HepG2 (cell line): Measurements from ENCODE around the gene SEMA3B. TPM values are rescaled to one million over a fixed set of nuclear protein-coding genes. Genes with fewer than 3 reads are reported as not detected.

Experiments
- ARID3A ChIP-seq: IDR thresholded peaks from 2 replicates; pipeline ENCODE4 v1.6.1; 2012; ENCODE audit warnings: low read depth, low read length, improper control_type of control experiment
- BRCA1 ChIP-seq: sonication (generic); formaldehyde crosslinking; IDR thresholded peaks from 2 replicates; pipeline ENCODE4 v1.4.0; 2020; ENCODE audit warnings: missing genetic modification reagents
- CREBL2 ChIP-seq: sonication (generic); formaldehyde crosslinking; IDR thresholded peaks from 2 replicates; pipeline ENCODE4 v1.8.1; 2023; ENCODE audit warnings: missing genetic modification reagents, mild to moderate bottlenecking, borderline replicate concordance
- HOXA3 ChIP-seq: sonication (generic); formaldehyde crosslinking; IDR thresholded peaks from 2 replicates; pipeline ENCODE4 v1.5.0; 2020; ENCODE audit warnings: missing genetic modification reagents
- RELA ChIP-seq: sonication (generic); formaldehyde crosslinking; IDR thresholded peaks from 2 replicates; pipeline ENCODE4 v1.4.0; 2020; ENCODE audit warnings: missing genetic modification reagents
- SALL1 ChIP-seq: sonication (generic); formaldehyde crosslinking; IDR thresholded peaks from 2 replicates; pipeline ENCODE4 v1.8.0; 2022; ENCODE audit warnings: mild to moderate bottlenecking, missing genetic modification reagents
- SMC3 ChIP-seq: IDR thresholded peaks from 2 replicates; pipeline ENCODE4 v1.6.1; 2011; ENCODE audit warnings: low read length, improper control_type of control experiment
- SP140L ChIP-seq: sonication (generic); formaldehyde crosslinking; IDR thresholded peaks from 2 replicates; pipeline ENCODE4 v1.4.0; 2020; ENCODE audit warnings: missing genetic modification reagents, borderline replicate concordance
- ZC3H4 ChIP-seq: sonication (generic); formaldehyde crosslinking; IDR thresholded peaks from 2 replicates; pipeline ENCODE4 v1.4.0; 2020; ENCODE audit warnings: missing genetic modification reagents, borderline replicate concordance
- ZFP82 ChIP-seq: sonication (generic); formaldehyde crosslinking; IDR thresholded peaks from 2 replicates; pipeline ENCODE4 v1.5.1; 2020; ENCODE audit warnings: mild to moderate bottlenecking, missing genetic modification reagents, borderline replicate concordance
- ZNF263 ChIP-seq: sonication (generic); formaldehyde crosslinking; IDR thresholded peaks from 2 replicates; pipeline ENCODE4 v1.4.0; 2020; ENCODE audit warnings: missing genetic modification reagents
- ZNF280B ChIP-seq: sonication (generic); formaldehyde crosslinking; IDR thresholded peaks from 2 replicates; pipeline ENCODE4 v1.5.0; 2020; ENCODE audit warnings: missing genetic modification reagents, mild to moderate bottlenecking, borderline replicate concordance
- ZNF326 ChIP-seq: sonication (generic); formaldehyde crosslinking; IDR thresholded peaks from 2 replicates; pipeline ENCODE4 v1.4.0; 2020; ENCODE audit warnings: missing genetic modification reagents, borderline replicate concordance
- ZNF503 ChIP-seq: sonication (generic); formaldehyde crosslinking; IDR thresholded peaks from 2 replicates; pipeline ENCODE4 v1.4.0; 2020; ENCODE audit warnings: missing genetic modification reagents
- ZNF513 ChIP-seq: sonication (generic); formaldehyde crosslinking; conservative IDR thresholded peaks from 2 replicates; pipeline ENCODE4 v1.5.0; 2020; ENCODE audit warnings: missing genetic modification reagents
- ZNF576 ChIP-seq: sonication (generic); formaldehyde crosslinking; IDR thresholded peaks from 2 replicates; pipeline ENCODE4 v1.4.0; 2020; ENCODE audit warnings: mild to moderate bottlenecking, missing genetic modification reagents
- ZNF7 ChIP-seq: IDR thresholded peaks from 2 replicates; pipeline ENCODE4 v1.6.1; 2016; ENCODE audit warnings: missing biosample characterization, missing genetic modification reagents
- ZNF704 ChIP-seq: sonication (generic); formaldehyde crosslinking; IDR thresholded peaks from 2 replicates; pipeline ENCODE4 v1.8.1; 2023; ENCODE audit warnings: mild to moderate bottlenecking, inconsistent platforms, moderate library complexity, missing genetic modification reagents, borderline replicate concordance
- ZNF75D ChIP-seq: sonication (generic); formaldehyde crosslinking; IDR thresholded peaks from 2 replicates; pipeline ENCODE4 v1.8.1; 2023; ENCODE audit warnings: missing genetic modification reagents, mild to moderate bottlenecking, borderline replicate concordance
- ZNF841 ChIP-seq: sonication (generic); formaldehyde crosslinking; IDR thresholded peaks from 2 replicates; pipeline ENCODE4 v1.8.1; 2023; ENCODE audit warnings: missing genetic modification reagents, borderline replicate concordance
- ZSCAN31 ChIP-seq: sonication (generic); formaldehyde crosslinking; IDR thresholded peaks from 2 replicates; pipeline ENCODE4 v1.5.0; 2020; ENCODE audit warnings: low read depth, mild to moderate bottlenecking, missing genetic modification reagents
- polyA plus RNA-seq, 8 experiments: library from polyadenylated mRNA; depleted of rRNA in 3 of 8; stranded (reverse) in 7 of 8; unstranded in 1 of 8; fragments of >200 nt; fragmentation: Illumina TruSeq in 4 of 8; extraction: Trizol in 4 of 8; gene quantifications; 2 replicates each; pipeline versions ENCODE4 v1.2.1 to v1.2.3, GENCODE V29; 2011 to 2016; ENCODE audit warnings: low read depth in 4 of 8, missing spikeins in 1 of 8, mixed read lengths in 1 of 8; ENCODE audit not compliant: insufficient read depth in 1 of 8
- total RNA-seq, 5 experiments: library from RNA; depleted of rRNA; stranded (reverse); fragments of >200 nt; fragmentation: Illumina TruSeq; extraction: Trizol; gene quantifications; 2 replicates each; pipeline ENCODE4 v1.2.3, GENCODE V29; 2016; ENCODE audit warnings: low read depth in 1 of 5

Gene SEMA3B
- total and polyA plus RNA-seq, 2 of the 13 experiments (the other 11 are each of a cell fraction or from before 2014, with no cell fraction given): 93.2 to 158 TPM

- TF ChIP-seq RELA (no peak), SP140L (CRISPR knock-in tag) (no peak), BRCA1 (no peak), CREBL2 (CRISPR knock-in tag) (no peak), ZNF704 (CRISPR knock-in tag) (no peak), ZNF263 (CRISPR knock-in tag) (no peak), ZC3H4 (CRISPR knock-in tag) (0 out of 2 replicates have a peak, but pooled peaks have one; percentile 32), ZSCAN31 (no peak), ARID3A (no peak), ZNF280B (CRISPR knock-in tag) (no peak), ZNF75D (no peak), ZNF513 (CRISPR knock-in tag) (no peak), ZNF503 (CRISPR knock-in tag) (no peak), ZNF841 (CRISPR knock-in tag) (no peak), ZNF7 (no peak), ZNF326 (CRISPR knock-in tag) (no peak), ZFP82 (CRISPR knock-in tag) (no peak), HOXA3 (CRISPR knock-in tag) (no peak), SALL1 (CRISPR knock-in tag) (no peak), SMC3 (no peak), ZNF576 (CRISPR knock-in tag) (no peak)
These were observed 53.6 kb downstream of the SEMA3B start, which contains the start of gene HYAL2 (continued) for GRCh38 chr3:50322386-50323091.
